B cell (primary cell): ENCODE measurements around the gene ACSBG1. TPM values are rescaled to one million over a fixed set of nuclear protein-coding genes. Genes with fewer than 3 reads are reported as not detected.

ENCODE experiments used
- ATAC-seq: fragments of 200-7000 bp; cut with Tn5 transposase; one replicate; pipeline ENCODE4 v1.10.0; 2021; ENCODE audit warnings: low read depth, mild to moderate bottlenecking, moderate number of reproducible peaks, moderate library complexity
- CTCF ChIA-PET: fragments of 350-600 bp; sonication (Branson Sonifier 250); formaldehyde crosslinking; loops from one replicate; lab custom pipeline; 2021; ENCODE audit warnings: antibody characterized with exemption, inconsistent platforms; lab: Charles Lee
- POLR2A ChIA-PET: fragments of 350-600 bp; sonication (Branson Sonifier 250); formaldehyde crosslinking; loops from one replicate; lab custom pipeline; 2021; ENCODE audit warnings: antibody characterized with exemption; lab: Charles Lee
- DNase-seq: peaks from one replicate; pipeline ENCODE4 v3.0.0; 2013
- H2AFZ ChIP-seq: 2 replicates; pipeline ENCODE4 v1.6.1; 2012; ENCODE audit warnings: mild to moderate bottlenecking, low read depth, low read length; ENCODE audit not compliant: insufficient read depth, poor library complexity, severe bottlenecking
- H3K27ac ChIP-seq, 2 donors: 1 replicate in 1 of 2; 2 replicates in 1 of 2; pipeline ENCODE4 v1.5.1; 2012 to 2013; ENCODE audit warnings: low read length in 2 of 2, mild to moderate bottlenecking in 2 of 2, moderate library complexity in 1 of 2
- H3K27me3 ChIP-seq, 4 experiments: fragments of 200-600 bp in 1 of 4; sonication (generic) in 1 of 4; replicated peaks in 1 of 4; 1 replicate in 2 of 4; 2 replicates in 2 of 4; pipeline versions ENCODE4 v1.6.1 to v1.7.0; 2013 to 2016; ENCODE audit warnings: low read length in 3 of 4, mild to moderate bottlenecking in 2 of 4, mixed read lengths in 1 of 4, moderate library complexity in 1 of 4; ENCODE audit not compliant: insufficient read depth in 4 of 4, control insufficient read depth in 3 of 4; ENCODE audit errors: control extremely low read depth in 1 of 4
- H3K36me3 ChIP-seq, 2 experiments: replicated peaks in 1 of 2; 1 replicate in 1 of 2; 2 replicates in 1 of 2; pipeline versions ENCODE4 v1.6.1 to v1.7.1; 2013; ENCODE audit warnings: low read length in 1 of 2; ENCODE audit not compliant: insufficient read depth in 2 of 2, control insufficient read depth in 1 of 2; ENCODE audit errors: control extremely low read depth in 1 of 2, extremely low read depth in 1 of 2
- H3K4me1 ChIP-seq, 2 donors: fragments of 200-600 bp in 1 of 2; sonication (generic) in 1 of 2; 1 replicate in 1 of 2; 2 replicates in 1 of 2; pipeline versions ENCODE4 v1.5.1 to v1.6.1; 2013 to 2017; ENCODE audit warnings: low read length in 2 of 2; ENCODE audit not compliant: control insufficient read depth in 2 of 2, insufficient read depth in 2 of 2
- H3K4me2 ChIP-seq: replicated peaks from 2 replicates; pipeline ENCODE3; 2012; ENCODE audit warnings: mild to moderate bottlenecking, low read depth, low read length; ENCODE audit not compliant: poor library complexity, severe bottlenecking
- H3K4me3 ChIP-seq, 5 experiments: fragments of 200-600 bp in 1 of 5; sonication (generic) in 1 of 5; 1 replicate in 3 of 5; 2 replicates in 2 of 5; pipeline versions ENCODE4 v1.5.1 to v1.7.0; 2011 to 2016; ENCODE audit warnings: low read length in 4 of 5, mild to moderate bottlenecking in 4 of 5, low read depth in 2 of 5, control low read depth in 1 of 5, moderate library complexity in 1 of 5; ENCODE audit not compliant: insufficient read depth in 1 of 5; ENCODE audit errors: control extremely low read depth in 1 of 5, extremely low read depth in 1 of 5
- H3K79me2 ChIP-seq: fragments of 200-600 bp; sonication (generic); one replicate; pipeline ENCODE4 v1.6.0; 2016; ENCODE audit warnings: low read length; ENCODE audit not compliant: control insufficient read depth, insufficient read depth
- H3K9ac ChIP-seq: fragments of 200-600 bp; sonication (generic); 2 replicates; pipeline ENCODE4 v1.6.1; 2017; ENCODE audit warnings: mild to moderate bottlenecking, low read length, moderate library complexity
- H3K9me3 ChIP-seq, 3 donors: one replicate each; pipeline versions ENCODE4 v1.6.1 to v1.7.1; 2013; ENCODE audit warnings: low read length in 2 of 3; ENCODE audit not compliant: control insufficient read depth in 2 of 3, insufficient read depth in 1 of 3; ENCODE audit errors: control extremely low read depth in 1 of 3
- H4K20me1 ChIP-seq: 2 replicates; pipeline ENCODE4 v1.6.0; 2012; ENCODE audit warnings: mild to moderate bottlenecking, low read length; ENCODE audit not compliant: insufficient read depth, control insufficient read depth, poor library complexity, severe bottlenecking
- H3K27ac Mint-ChIP-seq: one replicate; pipeline ENCODE4 v1.8.0; 2021; ENCODE audit warnings: mixed read lengths
- H3K27me3 Mint-ChIP-seq: one replicate; pipeline ENCODE4 v1.8.0; 2021; ENCODE audit warnings: mixed read lengths
- H3K4me1 Mint-ChIP-seq: one replicate; pipeline ENCODE4 v1.8.0; 2021; ENCODE audit warnings: mixed read lengths
- H3K4me3 Mint-ChIP-seq: one replicate; pipeline ENCODE4 v1.8.0; 2021; ENCODE audit warnings: mixed read lengths
- H3K9me3 Mint-ChIP-seq: one replicate; pipeline ENCODE4 v1.8.0; 2022; ENCODE audit warnings: mixed read lengths; ENCODE audit not compliant: insufficient read depth
- CTCF ChIP-seq: fragments of 200-600 bp; IDR thresholded peaks from one replicate; pipeline ENCODE4 v1.8.0; 2022; ENCODE audit warnings: antibody characterized with exemption, mild to moderate bottlenecking
- EZH2 ChIP-seq: IDR thresholded peaks from 2 replicates; pipeline ENCODE4 v1.6.1; 2012; ENCODE audit warnings: borderline replicate concordance, low read depth, mild to moderate bottlenecking, moderate library complexity, low read length; ENCODE audit not compliant: insufficient read depth, poor library complexity, severe bottlenecking
- WGBS: methylation state at CpG from one replicate; pipeline ENCODE4 v1.1.5; 2013; ENCODE audit warnings: missing lambda C conversion rate; ENCODE audit not compliant: insufficient coverage; 5-methylcytosine and 5-hydroxymethylcytosine counted together
- intact Hi-C: fragments of 100-400 bp; cut with micrococcal nuclease; formaldehyde crosslinking; loops from one replicate; pipeline ENCODE4 v1.10.0; 2022
- polyA plus RNA-seq: library from polyadenylated mRNA; depleted of rRNA; stranded (reverse); fragments of >200 nt; gene quantifications from 2 replicates; pipeline ENCODE4 v1.2.3, GENCODE V29; 2012
- total RNA-seq, 2 donors: library from RNA; stranded (reverse); fragments of 120-200 nt in 1 of 2; gene quantifications; 1 replicate in 1 of 2; 2 replicates in 1 of 2; pipeline versions ENCODE4 v1.2.3 to v1.2.4, GENCODE V29; 2013 to 2022

Gene ACSBG1
- total and polyA plus RNA-seq, 2 donors (not counting 1 experiment from before 2014, with no cell fraction given) = 0.03 to 0.07 TPM

DNA sequence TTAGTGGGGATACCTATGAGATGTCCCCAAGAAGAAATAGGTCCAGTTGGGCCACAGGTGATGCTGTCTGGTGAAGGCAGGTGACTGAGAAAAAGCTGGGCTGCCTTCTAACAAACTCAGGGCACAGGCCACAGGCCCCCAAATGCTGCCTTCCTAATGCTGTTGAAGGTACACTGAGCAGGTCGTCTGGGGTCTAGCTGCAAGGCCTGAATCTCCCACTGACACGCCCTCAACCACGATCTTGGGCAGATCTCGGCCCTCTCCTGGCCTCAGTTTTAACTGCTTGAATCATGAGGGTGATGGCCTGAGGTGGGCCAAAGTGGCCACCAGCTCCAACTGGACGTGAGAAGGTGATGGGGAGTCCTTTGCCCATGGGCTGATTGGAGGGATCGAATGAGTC, 2.1 kb upstream of the ACSBG1 start:
- Histone ChIP-seq H2AFZ (no peak overlapping the region), H3K79me2 (no peaks in the 10 kb centered on the region), H3K9ac (no peak overlapping the region), H3K27me3 (peaks cover 0 to 9% (median 0%) of the 10 kb centered on the region in 4 experiments), H3K4me3 (no peak overlapping the region), H3K27ac (no peak overlapping the region), H4K20me1 (no peaks in the 10 kb centered on the region), H3K4me2 (no peak overlapping the region), H3K4me1 (no peaks in the 10 kb centered on the region), H3K9me3 (no peaks in the 10 kb centered on the region), H3K36me3 (no peaks in the 10 kb centered on the region)
- no peak for ATAC-seq
- POLR2A ChIA-PET = no interaction called here
- CTCF ChIA-PET = interaction anchor here (1.1 to 1.4 kb wide), 4 partner anchors 41 to 326 kb away, joined by 3 to 5 read pairs (median 4); no protein-coding TSS in a partner anchor
- Mint-ChIP-seq H3K9me3 (no peaks in the 10 kb centered on the region), H3K27ac (no peak overlapping the region), H3K4me1 (no peaks in the 10 kb centered on the region), H3K27me3 (peaks cover 7% of the 10 kb centered on the region), H3K4me3 (no peak overlapping the region)
- no peak for DNase-seq
- WGBS = 93% methylated on average over 3 of the region's 6 CpGs
- TF ChIP-seq CTCF (no peak), EZH2 (no peak)
- intact Hi-C loops = no loop called here

DNA sequence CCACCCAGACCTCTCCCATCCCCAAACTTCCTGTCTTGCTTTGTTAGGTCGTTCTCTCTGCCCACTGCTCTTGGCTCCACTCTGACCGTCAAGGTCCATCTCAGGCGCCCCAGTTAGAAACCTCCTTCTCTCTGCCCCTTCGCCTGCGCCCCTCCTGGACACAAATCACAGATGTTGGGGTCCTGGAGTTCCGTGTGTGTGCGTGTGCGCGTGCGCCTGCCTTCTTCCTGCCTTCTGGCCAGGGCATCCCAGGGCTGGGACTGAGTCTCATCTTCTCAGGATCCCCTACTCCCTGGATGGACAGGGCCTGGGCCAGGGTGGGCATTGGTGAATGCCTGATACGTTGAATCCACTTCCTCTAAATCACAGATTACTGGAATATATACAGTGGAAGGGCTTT, 869 bp downstream of the ACSBG1 start:
- Histone ChIP-seq H3K27ac (no peak overlapping the region), H3K9ac (no peak overlapping the region), H3K9me3 (no peaks in the 10 kb centered on the region), H3K27me3 (peaks cover 0 to 3% (median 0%) of the 10 kb centered on the region in 4 experiments), H3K79me2 (no peaks in the 10 kb centered on the region), H3K4me3 (no peak overlapping the region), H3K4me2 (no peak overlapping the region), H2AFZ (no peak overlapping the region), H4K20me1 (no peaks in the 10 kb centered on the region), H3K36me3 (no peaks in the 10 kb centered on the region), H3K4me1 (no peaks in the 10 kb centered on the region)
- DNase-seq (no peak), ATAC-seq (no peak)
- H3K4me3 Mint-ChIP-seq = no peak overlapping the region
- H3K27ac Mint-ChIP-seq = no peak overlapping the region
- intact Hi-C loops = no loop called here
- no peaks in the 10 kb centered on the region for H3K9me3 Mint-ChIP-seq
- peaks cover 11% of the 10 kb centered on the region for H3K27me3 Mint-ChIP-seq
- CTCF ChIA-PET = no interaction called here
- TF ChIP-seq CTCF = no peak
- no peak for TF ChIP-seq EZH2
- POLR2A ChIA-PET = no interaction called here
- no peaks in the 10 kb centered on the region for H3K4me1 Mint-ChIP-seq
- 78% methylated on average over 8 of the region's 11 CpGs for WGBS
